Neuronal stem cell (in vitro differentiated cells): Measurements from ENCODE around the gene KLHL20.
"Not testable (repeated sequence)": the region's sequence is repeated elsewhere in the genome, so short reads cannot be mapped to it uniquely, and the experiment has no call there.

Source experiments
- DNase-seq: peaks from one replicate; pipeline ENCODE4 v3.0.0-alpha.2; 2013; ENCODE audit warnings: low spot score
- H2AFZ ChIP-seq: one replicate; pipeline ENCODE4 v1.6.1; 2013; ENCODE audit warnings: mild to moderate bottlenecking, low read length, inconsistent platforms
- H2AK5ac ChIP-seq: 2 replicates; pipeline ENCODE4 v1.6.1; 2013; ENCODE audit warnings: low read depth, mild to moderate bottlenecking, inconsistent platforms, low read length, moderate library complexity, mixed read lengths
- H2BK120ac ChIP-seq: 2 replicates; pipeline ENCODE4 v1.6.1; 2013; ENCODE audit warnings: low read depth, mild to moderate bottlenecking, inconsistent platforms, low read length, moderate library complexity, mixed read lengths
- H2BK12ac ChIP-seq: one replicate; pipeline ENCODE4 v1.6.1; 2013; ENCODE audit warnings: low read length, inconsistent platforms
- H2BK15ac ChIP-seq: 2 replicates; pipeline ENCODE4 v1.6.1; 2013; ENCODE audit warnings: mild to moderate bottlenecking, low read length, inconsistent platforms, mixed read lengths
- H2BK5ac ChIP-seq: one replicate; pipeline ENCODE4 v1.6.1; 2013; ENCODE audit warnings: inconsistent platforms, mild to moderate bottlenecking, low read length, moderate library complexity
- H3K14ac ChIP-seq: one replicate; pipeline ENCODE4 v1.6.1; 2013; ENCODE audit warnings: low read length, inconsistent platforms
- H3K18ac ChIP-seq: 2 replicates; pipeline ENCODE4 v1.6.1; 2013; ENCODE audit warnings: low read length, inconsistent platforms
- H3K23ac ChIP-seq: 2 replicates; pipeline ENCODE4 v1.6.1; 2013; ENCODE audit warnings: low read depth, mild to moderate bottlenecking, mixed read lengths, low read length, inconsistent platforms; ENCODE audit not compliant: poor library complexity
- H3K27ac ChIP-seq: replicated peaks from 3 replicates; pipeline ENCODE4 v1.5.1; 2013; ENCODE audit warnings: low read length, inconsistent platforms
- H3K27me3 ChIP-seq, 3 experiments: 2 replicates each; pipeline ENCODE4 v1.6.1; 2013; ENCODE audit warnings: low read length in 3 of 3, mild to moderate bottlenecking in 2 of 3, inconsistent platforms in 1 of 3, low read depth in 1 of 3, mixed read lengths in 1 of 3, moderate library complexity in 1 of 3; ENCODE audit not compliant: control insufficient read depth in 3 of 3, insufficient read depth in 3 of 3
- H3K36me3 ChIP-seq, 2 donors: replicated peaks in 1 of 2; 2 replicates each; pipeline ENCODE4 v1.6.1; 2013; ENCODE audit warnings: low read length in 2 of 2; ENCODE audit not compliant: control insufficient read depth in 2 of 2, insufficient read depth in 2 of 2
- H3K4ac ChIP-seq: 2 replicates; pipeline ENCODE4 v1.6.1; 2013; ENCODE audit warnings: inconsistent platforms, mild to moderate bottlenecking, low read length, moderate library complexity
- H3K4me1 ChIP-seq, 2 donors: 1 replicate in 1 of 2; 2 replicates in 1 of 2; pipeline ENCODE4 v1.6.1; 2013; ENCODE audit warnings: low read length in 2 of 2, low read depth in 1 of 2; ENCODE audit not compliant: control insufficient read depth in 2 of 2, insufficient read depth in 1 of 2
- H3K4me2 ChIP-seq: one replicate; pipeline ENCODE4 v1.6.1; 2013; ENCODE audit warnings: mild to moderate bottlenecking, low read length, inconsistent platforms; ENCODE audit not compliant: insufficient read depth, poor library complexity, severe bottlenecking
- H3K4me3 ChIP-seq, 2 donors: 2 replicates each; pipeline ENCODE4 v1.5.1; 2013; ENCODE audit warnings: low read length in 2 of 2, mild to moderate bottlenecking in 2 of 2, inconsistent platforms in 1 of 2, moderate library complexity in 1 of 2
- H3K79me1 ChIP-seq: one replicate; pipeline ENCODE4 v1.6.1; 2013; ENCODE audit warnings: low read depth, mild to moderate bottlenecking, inconsistent platforms, low read length, moderate library complexity
- H3K9ac ChIP-seq: one replicate; pipeline ENCODE4 v1.6.1; 2013; ENCODE audit warnings: mild to moderate bottlenecking, low read depth, low read length, inconsistent platforms; ENCODE audit not compliant: poor library complexity
- H3K9me3 ChIP-seq, 2 donors: replicated peaks in 1 of 2; 2 replicates each; pipeline versions ENCODE3 to v1.6.1; 2013; ENCODE audit warnings: low read length in 2 of 2, mild to moderate bottlenecking in 2 of 2, inconsistent platforms in 1 of 2, low read depth in 1 of 2, mixed read lengths in 1 of 2, moderate library complexity in 1 of 2; ENCODE audit not compliant: control insufficient read depth in 2 of 2, insufficient read depth in 1 of 2
- H4K8ac ChIP-seq: one replicate; pipeline ENCODE4 v1.6.1; 2013; ENCODE audit warnings: low read depth, mild to moderate bottlenecking, inconsistent platforms, low read length, moderate library complexity
- H4K91ac ChIP-seq: one replicate; pipeline ENCODE4 v1.6.1; 2013; ENCODE audit warnings: low read length, low read depth, mild to moderate bottlenecking, inconsistent platforms; ENCODE audit not compliant: poor library complexity
- WGBS, 2 donors: extraction: QIAGEN DNeasy Blood & Tissue Kit; methylation state at CpG; one replicate each; pipeline ENCODE4 v1.1.7; 2013; ENCODE audit warnings: missing lambda C conversion rate in 2 of 2, mixed read lengths in 1 of 2; ENCODE audit not compliant: insufficient read length in 2 of 2, insufficient replicate concordance in 1 of 2; ENCODE audit errors: extremely low coverage in 2 of 2; 5-methylcytosine and 5-hydroxymethylcytosine counted together

Gene KLHL20

DNA sequence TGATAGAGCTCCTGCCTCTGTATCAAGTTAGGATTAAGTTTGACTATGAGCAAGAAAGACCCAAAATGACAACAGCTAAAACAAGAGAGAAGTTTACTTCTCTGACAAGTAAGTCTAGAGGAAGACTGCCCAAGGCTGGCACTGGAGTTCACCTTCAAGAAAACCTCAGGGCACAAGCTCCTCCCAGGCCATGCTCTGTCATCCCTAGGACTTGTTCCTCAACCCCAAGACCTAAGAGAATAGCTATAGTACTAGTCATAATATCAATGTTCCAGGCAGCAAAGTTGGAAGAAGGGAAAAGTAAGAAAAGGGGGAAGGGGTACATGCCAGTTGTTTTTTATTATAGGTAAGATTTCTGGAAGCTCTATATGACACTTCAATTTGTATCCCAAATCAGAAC is 83.3 kb downstream of the KLHL20 start:
- no peak for DNase-seq
- Histone ChIP-seq H3K9ac (no peak overlapping the region), H3K4me1 (no peaks in the 10 kb centered on the region), H3K36me3 (peaks cover 0 to 78% of the 10 kb centered on the region in 2 donors), H3K79me1 (no peaks in the 10 kb centered on the region), H3K4me3 (no peak overlapping the region), H3K4me2 (no peak overlapping the region), H2AK5ac (no peak overlapping the region), H2BK5ac (no peak overlapping the region), H3K27ac (no peak overlapping the region), H4K8ac (no peak overlapping the region), H4K91ac (no peak overlapping the region), H3K4ac (no peak overlapping the region), H2AFZ (no peak overlapping the region), H3K18ac (no peak overlapping the region), H3K23ac (no peak overlapping the region), H2BK120ac (no peak overlapping the region), H2BK15ac (no peak overlapping the region), H2BK12ac (no peak overlapping the region), H3K27me3 (no peaks in the 10 kb centered on the region), H3K9me3 (peaks cover 0 to 13% of the 10 kb centered on the region in 2 donors), H3K14ac (no peak overlapping the region)

GRCh38 chr1:173799995-173800394 is 85.2 kb downstream of the KLHL20 start:
- not testable (repeated sequence) for H3K4me3 ChIP-seq, H2AK5ac ChIP-seq, H3K4me2 ChIP-seq, H2BK120ac ChIP-seq, H4K91ac ChIP-seq, H3K4ac ChIP-seq, H3K9ac ChIP-seq, H3K4me1 ChIP-seq, H3K27me3 ChIP-seq, H2AFZ ChIP-seq, DNase-seq, H3K23ac ChIP-seq, H2BK12ac ChIP-seq, H2BK5ac ChIP-seq, H3K18ac ChIP-seq, H4K8ac ChIP-seq, H2BK15ac ChIP-seq, H3K79me1 ChIP-seq, H3K14ac ChIP-seq, H3K27ac ChIP-seq
- Histone ChIP-seq H3K9me3 (peaks cover 0 to 13% of the 10 kb centered on the region in 2 donors), H3K36me3 (peaks cover 0 to 71% of the 10 kb centered on the region in 2 donors)
- no CpG with 5 or more reads among the region's 1 CpG for WGBS, 2 donors

- H3K9ac ChIP-seq, result no peak overlapping the region
- DNase-seq, result no peak
- no peak overlapping the region for H3K4me2 ChIP-seq
- no peak overlapping the region for H2BK12ac ChIP-seq
- H3K79me1 ChIP-seq, result no peaks in the 10 kb centered on the region
- H2BK120ac ChIP-seq, result no peak overlapping the region
- H3K23ac ChIP-seq, result no peak overlapping the region
- no peak overlapping the region for H2AFZ ChIP-seq
- no peak overlapping the region for H3K4ac ChIP-seq
- no CpG with 5 or more reads among the region's 2 CpGs for WGBS, 2 donors
- H3K27ac ChIP-seq, result no peak overlapping the region
- H3K14ac ChIP-seq, result no peak overlapping the region
- peaks cover 2 to 83% of the 10 kb centered on the region in 2 donors for H3K36me3 ChIP-seq
- no peaks in the 10 kb centered on the region for H3K27me3 ChIP-seq
- no peak overlapping the region for H2AK5ac ChIP-seq
- no peak overlapping the region for H4K91ac ChIP-seq
- no peak overlapping the region for H2BK15ac ChIP-seq
- H3K9me3 ChIP-seq, result no peaks in the 10 kb centered on the region
- no peaks in the 10 kb centered on the region for H3K4me1 ChIP-seq
- no peak overlapping the region for H3K18ac ChIP-seq
- no peak overlapping the region for H3K4me3 ChIP-seq
- H2BK5ac ChIP-seq, result no peak overlapping the region
- no peak overlapping the region for H4K8ac ChIP-seq
Measured at GRCh38 chr1:173802961-173803360, 88.2 kb downstream of the KLHL20 start.

- H2BK120ac ChIP-seq, H3K18ac ChIP-seq, H2AFZ ChIP-seq, H3K9me3 ChIP-seq, H3K4ac ChIP-seq, H2BK12ac ChIP-seq, H3K23ac ChIP-seq, H3K27ac ChIP-seq, H3K14ac ChIP-seq, H2BK5ac ChIP-seq, H2BK15ac ChIP-seq, H4K91ac ChIP-seq, DNase-seq, H4K8ac ChIP-seq, H3K4me2 ChIP-seq, H3K79me1 ChIP-seq, H3K4me1 ChIP-seq, H3K27me3 ChIP-seq, H3K4me3 ChIP-seq, H2AK5ac ChIP-seq, H3K9ac ChIP-seq: not testable (repeated sequence)
- peaks cover 8 to 34% of the 10 kb centered on the region in 2 donors for H3K36me3 ChIP-seq
- WGBS, 2 donors, result no CpG with 5 or more reads among the region's 5 CpGs
Measured at GRCh38 chr1:173813654-173814053, 98.9 kb downstream of the KLHL20 start.
